DMS 273 treated with DMSO at 0.1 percent for 48 hours (cell line): Measurements from ENCODE around the gene B4GALT6.

Source experiments
- DNase-seq: peaks from one replicate; lab custom pipeline; 2025; lab: John Stamatoyannopoulos, UW

Gene B4GALT6

DNA sequence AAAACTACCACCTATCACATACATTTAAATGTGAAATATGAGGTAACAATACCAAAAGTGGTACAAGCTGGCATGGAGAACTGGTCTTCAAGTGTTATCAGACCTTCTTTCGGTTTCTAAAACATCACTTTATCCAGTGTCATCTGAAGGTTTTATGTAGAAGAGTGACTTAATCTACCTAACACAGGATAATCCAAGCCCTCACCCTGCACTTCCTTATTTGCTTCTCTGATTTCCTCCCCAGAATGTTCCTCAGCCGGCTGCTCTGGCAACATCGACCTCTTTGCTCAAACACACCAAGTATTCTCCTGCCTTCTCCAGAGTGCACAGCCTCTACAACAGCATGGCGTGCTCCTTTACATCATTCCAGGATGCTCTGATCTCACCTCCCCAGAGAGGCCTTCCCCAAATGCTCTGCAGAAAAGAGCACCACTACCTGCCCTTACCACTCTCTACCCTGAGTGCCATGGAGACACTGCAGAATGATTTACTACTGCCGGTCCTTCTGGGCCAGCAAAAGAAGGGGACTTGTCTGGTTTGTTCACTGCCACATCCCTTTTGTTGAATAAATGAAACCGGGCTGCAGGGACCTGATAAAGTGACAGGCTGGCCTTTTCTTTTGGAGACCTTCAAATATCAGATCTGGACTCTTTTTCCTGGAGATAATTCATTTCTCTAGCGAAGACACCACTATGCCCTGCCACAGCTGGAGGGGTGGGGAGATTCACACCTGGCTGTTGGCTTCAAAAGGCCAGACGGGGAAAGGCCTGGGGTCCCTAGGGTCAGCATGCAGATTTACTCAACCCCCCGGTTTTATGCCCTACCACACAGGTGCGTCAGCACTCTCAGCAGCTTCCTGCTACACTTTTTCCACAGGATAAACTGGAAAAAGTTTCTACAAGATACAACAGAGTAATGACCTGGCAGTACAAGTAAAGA, 50.7 kb downstream of the B4GALT6 start:
- DNase-seq, result no peak

DNA sequence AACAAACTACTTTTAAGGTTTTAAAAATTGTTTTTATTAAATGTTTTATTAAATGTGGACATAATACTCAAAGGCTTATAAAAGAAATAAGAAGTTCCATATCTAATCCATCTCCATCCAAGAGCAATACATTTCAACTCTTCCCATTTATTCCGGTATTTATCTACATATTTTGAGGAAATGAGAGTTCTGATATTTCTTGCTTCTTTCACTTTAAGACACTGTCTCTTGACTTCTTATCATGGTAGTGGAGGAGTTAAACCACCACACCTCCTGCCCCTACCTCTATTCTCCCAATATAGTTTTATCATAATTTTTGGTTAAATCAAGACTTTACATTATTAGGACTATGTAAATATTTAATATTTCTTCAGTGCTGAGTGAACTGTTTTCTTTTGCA, 52.0 kb downstream of the B4GALT6 start:
- DNase-seq, result no peak

DNA sequence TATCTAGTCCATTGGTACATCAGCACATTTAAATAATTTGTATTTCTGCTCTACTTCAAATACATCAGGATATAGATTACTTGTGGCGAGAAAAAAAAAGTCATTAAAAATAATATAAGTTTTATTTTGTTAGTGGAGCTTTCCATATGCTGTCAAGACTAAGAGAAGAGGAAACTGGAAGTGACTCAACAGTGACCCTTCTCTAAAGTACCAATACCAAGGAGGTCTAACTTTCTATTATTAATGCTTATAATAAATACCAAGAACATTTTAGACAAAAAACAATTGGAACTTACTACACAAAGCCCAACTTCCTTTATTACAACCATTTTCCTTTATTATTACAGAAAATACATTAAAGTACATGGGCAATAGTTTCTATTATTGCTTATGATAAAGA, 52.9 kb downstream of the B4GALT6 start:
- no peak for DNase-seq

DNA sequence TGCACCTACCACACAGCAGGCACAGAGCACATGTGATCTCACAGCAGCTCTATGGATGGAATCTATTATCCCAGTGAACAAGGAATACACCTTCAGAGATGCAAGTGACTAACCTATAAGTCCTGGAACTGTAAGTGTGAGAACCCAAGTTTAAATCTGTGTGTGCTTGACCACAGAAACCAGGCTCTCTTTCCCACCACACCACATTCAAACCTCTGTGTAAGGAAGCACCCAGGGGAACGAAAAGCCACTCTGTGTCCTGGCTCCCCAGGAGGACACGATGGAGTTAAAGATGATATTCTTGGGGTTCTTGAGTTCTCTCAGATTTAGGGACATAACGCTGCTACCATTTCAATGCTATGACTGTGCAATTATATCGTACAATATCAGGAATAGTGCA, 53.8 kb downstream of the B4GALT6 start:
- DNase-seq, result no peak

DNA sequence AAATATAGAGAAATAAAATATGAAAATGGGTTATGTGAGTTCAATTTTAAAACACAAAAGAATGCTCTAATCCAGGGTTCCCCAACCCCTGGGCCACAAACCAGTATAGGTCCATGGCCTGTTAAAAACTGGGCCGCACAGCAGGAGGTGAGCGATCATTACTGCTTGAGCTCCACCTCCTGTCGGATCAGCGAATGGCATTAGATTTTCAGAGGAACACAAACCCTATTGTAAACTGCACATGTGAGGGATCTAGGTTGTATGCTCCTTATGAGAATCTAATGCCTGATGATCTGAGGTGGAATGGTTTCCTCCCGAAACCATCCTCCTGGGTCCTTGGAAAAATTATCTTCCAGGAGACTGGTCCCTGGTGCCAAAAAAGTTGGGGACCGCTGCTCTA, 58.0 kb downstream of the B4GALT6 start:
- DNase-seq, result no peak

DNA sequence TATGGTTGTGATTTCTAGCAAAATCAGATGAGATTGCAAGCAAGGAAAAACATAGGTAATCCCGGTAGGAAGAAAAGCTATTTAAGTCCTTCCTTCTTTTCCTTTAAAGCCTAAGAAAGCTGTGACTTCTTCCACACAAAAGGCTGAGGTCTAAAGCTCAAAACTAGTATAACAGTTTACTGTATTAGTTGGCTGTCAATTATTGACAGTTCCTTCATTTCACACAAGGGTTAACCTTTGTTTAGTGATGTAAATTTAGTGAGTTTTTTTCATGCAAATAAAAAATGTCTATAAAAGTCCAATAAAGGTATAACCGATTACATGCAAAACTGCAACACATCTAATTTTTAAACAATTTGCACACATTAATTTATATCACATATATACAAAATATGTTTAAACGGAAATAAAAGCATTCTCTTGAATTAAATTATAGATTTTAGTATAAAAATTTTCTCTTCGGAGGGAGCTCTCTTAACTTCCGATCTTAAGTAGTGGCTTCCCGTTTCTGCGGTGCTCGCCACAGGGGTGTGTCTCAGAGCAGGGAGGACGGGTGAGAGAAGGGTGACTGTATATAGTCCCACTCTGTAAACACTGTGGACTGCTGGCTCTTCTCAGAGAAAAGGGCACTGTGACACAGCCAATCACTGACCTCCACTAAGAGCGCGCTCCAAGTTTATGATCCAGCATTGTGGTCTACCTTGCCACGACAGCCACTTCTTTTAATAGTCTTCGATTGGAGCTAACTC, 59.3 kb downstream of the B4GALT6 start:
- no peak for DNase-seq

DNA sequence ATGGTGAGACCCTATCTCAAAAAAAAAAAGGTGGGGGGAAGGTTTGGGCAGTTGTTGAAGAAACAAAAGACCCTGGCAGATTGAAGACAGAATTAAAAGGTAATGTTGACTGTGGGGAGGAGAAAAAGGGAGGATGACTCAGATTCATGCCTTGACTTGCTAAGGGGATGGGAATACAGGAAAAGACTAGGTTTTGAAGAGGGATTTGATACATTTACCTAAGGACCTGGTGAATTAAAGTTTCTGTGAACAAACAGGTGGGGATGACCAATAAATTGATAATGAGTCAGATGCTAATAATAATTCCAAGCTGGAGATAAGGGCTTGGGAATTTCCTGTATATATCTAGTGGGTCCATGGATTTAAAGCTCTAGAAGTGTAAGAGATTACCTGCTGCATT, 65.1 kb downstream of the B4GALT6 start:
- DNase-seq, result no peak

DNA sequence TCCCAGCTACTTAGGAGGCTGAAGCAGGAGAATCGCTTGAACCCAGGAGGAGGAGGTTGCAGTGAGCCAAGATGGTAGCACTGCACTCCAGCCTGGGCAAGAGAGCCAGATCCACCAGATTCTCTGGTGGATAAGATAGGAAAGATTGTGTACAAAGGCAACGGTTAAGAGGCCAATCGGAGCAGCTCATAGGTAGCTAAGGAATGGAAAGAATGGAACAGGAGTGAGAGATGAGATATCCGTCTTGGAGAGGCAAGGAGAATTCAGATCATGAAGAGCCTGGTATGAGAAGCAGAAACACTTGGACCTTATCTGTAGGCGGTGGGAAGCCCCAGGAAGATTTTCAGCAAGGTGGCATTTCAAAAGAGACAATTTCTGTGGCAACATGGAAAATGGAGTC, 65.6 kb downstream of the B4GALT6 start:
- no peak for DNase-seq

DNA sequence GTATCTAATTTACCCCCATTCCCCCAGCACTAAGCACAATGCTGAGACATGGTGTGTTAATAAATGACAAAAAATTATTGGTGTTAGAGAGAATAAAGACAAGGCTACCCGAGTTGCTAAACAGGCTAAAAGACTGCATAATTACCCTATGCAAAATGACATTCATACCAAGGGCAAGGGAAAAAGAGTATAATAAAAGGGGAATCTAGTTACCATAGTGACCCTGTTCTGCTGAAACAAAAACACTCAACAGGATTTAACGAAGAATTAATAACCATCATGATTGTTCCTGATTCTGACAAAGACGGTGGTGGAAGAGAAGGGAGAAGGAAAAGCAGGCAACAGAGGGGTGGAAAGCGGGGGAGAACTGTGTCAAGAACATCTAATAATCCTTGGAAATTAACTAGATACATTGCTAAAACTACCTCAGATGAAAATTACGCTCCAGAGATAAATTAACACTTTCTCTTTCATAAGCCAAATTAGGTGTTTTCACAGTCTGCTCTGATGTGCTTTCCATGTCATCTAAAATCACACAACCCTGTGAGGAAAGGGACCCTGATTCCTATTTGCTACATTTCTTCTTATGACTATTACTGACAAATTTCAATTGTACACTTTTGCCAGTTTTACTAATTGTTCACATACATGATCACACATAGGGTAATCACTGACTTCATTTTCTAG, 67.2 kb downstream of the B4GALT6 start:
- no peak for DNase-seq

DNA sequence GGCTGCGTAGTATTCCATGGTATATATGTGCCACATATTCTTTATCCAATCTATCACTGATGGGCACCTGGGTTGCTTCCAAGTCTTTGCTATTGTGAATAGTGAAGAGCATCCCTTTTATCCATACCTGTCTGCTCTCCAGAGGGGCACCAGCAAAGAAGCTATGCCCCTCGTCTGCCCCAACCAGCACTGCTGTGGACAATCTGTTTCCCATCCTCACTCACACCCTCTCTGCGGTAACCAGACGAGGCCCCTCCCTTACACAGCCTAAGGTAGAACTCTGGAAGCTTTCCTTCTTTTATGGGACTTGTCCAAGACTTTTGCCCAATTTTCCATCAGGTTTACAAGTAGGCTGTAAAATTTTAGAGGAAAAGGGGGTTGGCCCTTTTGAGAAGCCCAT, 67.8 kb downstream of the B4GALT6 start:
- DNase-seq, result no peak

DNA sequence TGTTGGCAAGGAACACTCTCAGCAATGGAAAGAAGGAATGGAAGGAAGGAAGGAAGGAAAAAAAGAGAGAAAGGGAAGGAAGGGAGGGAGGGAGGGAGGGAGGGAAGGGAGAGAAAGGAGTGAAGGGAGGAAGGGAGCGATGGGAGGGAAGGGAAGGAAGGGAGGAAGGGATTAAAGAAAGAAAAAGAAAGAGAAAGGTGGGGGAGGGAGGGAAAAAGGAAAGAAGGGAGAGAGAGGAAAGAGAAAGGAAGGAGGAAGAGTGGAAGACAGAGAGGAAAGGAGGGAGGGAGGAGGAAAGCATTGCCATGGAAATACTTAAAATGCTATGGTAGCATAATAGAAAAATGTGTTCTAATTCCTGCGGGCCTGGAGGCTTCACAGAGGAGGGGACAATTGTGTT, 70.3 kb downstream of the B4GALT6 start:
- no peak for DNase-seq

DNA sequence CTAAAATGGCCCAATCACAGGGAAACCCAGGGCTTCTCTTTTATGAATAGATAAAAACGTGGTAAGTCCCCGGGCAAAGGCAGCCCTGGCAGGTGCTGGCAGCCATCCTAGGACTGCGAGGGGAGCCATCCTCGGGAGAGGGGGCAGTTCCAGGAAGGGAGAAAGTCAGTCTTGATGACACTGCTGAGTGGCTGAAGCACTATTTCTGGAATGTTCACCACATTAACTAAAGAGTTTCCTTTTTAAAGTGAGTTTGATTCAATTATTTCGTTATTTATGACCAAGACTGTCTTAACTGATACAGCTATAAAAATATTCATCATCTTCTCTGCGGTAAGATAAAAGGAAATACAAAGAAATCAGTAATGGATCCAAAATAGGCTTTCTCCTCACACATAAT, 72.3 kb downstream of the B4GALT6 start:
- no peak for DNase-seq

DNA sequence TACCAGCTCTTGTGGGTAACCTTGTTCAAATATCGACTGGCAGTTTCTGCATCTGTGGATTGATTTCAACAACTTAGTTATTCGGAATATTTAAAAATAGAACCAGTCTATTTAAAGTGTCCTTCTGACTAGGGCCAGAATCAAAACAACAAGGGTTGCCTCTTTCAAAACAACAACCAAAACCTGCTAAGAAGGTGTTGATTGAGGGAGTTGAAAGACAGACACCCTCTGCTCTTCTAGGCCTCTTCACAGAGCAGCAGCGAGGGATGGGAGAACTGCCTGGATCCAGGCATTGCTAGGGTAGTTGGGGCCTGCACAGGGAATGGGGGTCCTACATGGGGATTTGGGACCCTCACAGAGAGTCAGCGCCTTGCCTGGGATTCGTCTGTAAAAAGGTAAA, 72.9 kb downstream of the B4GALT6 start:
- no peak for DNase-seq

DNA sequence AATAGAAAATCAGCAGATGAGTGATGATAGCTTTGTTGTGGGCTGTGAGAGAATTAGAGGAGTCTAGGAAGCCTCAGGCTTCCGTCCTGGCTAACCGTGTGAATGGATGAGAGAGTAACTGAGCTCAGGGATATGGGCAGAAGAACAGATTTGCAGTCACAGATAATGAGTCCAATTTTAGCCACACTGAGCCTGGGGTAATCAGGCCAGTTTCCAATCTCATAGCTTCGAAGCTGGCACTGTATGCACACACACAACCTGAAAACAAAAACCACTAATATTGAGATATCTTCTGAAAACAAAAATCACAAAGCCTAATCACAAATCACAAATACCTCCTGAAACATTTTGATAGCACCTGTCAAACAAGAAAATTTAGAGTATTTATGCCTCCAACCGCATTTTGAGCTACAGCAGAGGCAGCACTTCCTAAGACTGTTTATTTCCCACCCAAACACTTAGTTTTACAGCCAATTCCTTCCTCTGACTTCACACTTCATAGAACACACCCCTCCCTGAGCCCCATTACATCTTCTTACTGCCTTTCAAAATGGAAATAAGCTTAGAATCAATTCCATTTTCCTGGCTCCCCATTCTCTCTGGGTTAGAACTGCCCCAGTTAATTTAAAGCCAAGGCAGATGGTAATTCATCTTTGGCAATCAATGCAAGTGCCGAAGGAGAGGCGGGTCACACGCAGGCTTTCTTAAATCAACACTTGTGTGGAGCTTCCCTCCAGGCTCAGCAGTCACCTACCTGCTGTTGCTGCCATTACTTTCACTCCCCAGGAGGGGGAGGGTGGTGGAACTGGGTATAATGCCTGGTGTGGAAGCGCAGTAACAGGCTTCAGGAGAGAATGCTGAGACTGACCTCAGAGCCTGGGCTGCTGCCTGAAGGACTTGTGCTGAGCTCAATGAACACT, 73.8 kb downstream of the B4GALT6 start:
- DNase-seq, result no peak

DNA sequence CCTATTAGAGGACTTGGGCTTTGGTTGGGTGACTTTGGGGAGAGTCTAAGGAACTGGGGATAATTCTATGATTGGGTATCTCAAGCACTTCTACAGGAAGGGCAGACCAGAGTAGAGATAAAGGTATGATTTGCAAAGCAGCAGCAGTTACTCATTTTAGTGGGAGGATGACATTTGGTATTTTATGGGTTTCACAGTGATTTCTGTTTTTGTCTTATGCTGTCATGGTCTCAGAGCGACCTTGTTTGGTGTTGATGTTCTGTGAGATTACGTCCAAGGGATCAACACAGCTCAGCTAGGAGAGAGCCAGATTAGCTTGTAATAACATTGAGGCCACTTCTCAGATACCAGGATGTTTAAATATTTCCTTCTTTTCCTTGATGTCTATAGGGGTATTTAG, 74.5 kb downstream of the B4GALT6 start:
- no peak for DNase-seq

DNA sequence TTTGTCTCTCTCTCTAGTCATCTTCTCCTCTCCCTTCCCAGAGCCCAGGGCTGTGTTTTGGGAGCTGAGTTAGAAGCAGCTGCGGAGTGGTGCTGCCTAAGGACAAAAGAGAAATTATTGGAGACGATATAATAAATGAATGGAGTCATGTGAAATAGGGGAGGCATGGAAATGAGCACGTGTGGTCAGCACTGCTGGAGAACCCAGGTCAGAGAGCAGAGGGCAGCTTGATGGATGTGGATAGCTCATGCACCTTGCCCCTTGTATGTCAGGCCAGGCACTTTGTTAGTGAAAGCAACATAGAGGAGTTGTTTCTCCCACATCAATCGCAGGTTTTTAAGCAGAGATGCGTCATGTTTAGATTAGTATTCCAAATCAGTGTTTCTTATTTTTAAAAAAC, 77.0 kb downstream of the B4GALT6 start:
- DNase-seq, result no peak

DNA sequence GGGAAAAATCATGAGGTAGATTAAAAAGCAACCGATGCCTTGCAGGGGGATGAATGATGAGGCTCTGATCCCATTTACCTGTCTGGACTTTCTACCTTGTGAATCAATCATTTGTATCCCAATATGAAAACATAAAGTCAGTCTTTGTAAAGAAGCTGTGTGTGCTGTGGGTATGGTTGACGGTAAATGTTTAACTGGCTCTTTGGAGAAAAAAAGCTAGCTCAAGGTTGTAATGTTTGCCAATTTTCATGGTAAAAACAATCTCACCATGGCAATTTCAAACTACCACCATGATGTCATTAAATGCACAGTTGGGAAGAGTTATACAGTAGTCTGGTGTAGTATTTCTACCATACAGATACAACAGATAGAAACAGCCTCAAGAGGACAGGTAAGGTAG, 78.1 kb downstream of the B4GALT6 start:
- no peak for DNase-seq

DNA sequence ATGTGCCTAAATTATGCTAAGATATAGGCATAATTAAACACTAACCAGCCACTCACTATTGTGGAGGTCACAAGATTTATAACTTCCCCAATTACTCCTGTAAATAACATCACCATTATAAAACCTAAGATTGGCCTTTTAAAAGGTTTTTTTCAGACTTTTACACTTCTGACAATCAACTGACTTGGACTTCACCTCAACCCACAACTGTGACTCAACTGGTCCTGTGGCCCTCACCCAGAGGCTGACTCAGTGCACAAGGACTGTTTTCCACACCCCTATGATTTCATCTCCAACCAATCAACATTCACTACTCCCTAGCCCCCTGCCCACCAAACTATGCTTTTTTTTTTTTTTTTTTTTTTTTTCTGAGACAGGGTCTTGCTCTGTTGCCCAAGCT, 81.1 kb downstream of the B4GALT6 start:
- no peak for DNase-seq

DNA sequence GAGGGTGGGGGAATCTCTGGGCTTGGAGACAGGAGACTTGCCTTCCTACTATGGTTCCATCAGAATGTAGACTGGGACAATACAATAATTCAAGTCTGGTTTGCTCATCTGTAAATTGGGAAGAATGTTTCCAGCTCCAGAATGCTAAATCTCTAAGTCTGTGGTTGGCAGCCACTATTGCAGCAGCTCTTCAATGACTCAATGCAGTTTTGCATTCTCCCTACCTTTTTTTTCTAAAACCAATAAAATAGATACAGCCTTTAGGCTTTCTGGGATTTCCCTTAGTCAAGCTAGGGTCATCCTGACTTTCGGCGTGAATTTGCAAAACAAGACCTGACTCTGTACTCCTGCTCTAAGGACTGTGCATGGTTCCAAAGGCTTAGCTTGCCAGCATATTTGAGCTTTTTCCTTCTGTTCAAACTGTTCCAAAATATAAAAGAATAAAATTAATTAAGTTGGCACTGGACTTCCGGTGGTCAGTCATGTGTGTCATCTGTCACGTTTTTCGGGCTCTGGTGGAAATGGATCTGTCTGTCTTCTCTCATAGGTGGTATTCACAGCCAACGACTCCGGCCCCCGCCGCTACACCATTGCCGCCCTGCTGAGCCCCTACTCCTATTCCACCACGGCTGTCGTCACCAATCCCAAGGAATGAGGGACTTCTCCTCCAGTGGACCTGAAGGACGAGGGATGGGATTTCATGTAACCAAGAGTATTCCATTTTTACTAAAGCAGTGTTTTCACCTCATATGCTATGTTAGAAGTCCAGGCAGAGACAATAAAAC, 86.2 kb downstream of the B4GALT6 start:
- DNase-seq, result no peak

DNA sequence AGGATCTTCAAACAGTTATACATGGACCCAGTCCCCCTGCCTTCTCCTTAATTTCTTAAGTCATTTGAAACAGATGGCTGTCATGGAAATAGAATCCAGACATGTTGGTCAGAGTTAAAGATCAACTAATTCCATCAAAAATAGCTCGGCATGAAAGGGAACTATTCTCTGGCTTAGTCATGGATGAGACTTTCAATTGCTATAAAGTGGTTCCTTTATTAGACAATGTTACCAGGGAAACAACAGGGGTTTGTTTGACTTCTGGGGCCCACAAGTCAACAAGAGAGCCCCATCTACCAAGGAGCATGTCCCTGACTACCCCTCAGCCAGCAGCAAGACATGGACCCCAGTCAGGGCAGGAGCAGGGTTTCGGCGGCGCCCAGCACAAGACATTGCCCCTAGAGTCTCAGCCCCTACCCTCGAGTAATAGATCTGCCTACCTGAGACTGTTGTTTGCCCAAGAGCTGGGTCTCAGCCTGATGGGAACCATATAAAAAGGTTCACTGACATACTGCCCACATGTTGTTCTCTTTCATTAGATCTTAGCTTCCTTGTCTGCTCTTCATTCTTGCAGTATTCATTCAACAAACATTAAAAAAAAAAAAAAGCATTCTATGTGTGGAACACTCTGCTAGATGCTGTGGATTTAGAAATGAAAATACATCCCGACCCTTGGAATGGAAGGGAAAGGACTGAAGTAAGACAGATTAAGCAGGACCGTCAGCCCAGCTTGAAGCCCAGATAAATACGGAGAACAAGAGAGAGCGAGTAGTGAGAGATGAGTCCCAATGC, 88.1 kb downstream of the B4GALT6 start:
- no peak for DNase-seq
